ENCODE results near the gene SPATA6L.

- TF ChIP-seq CTCF (conservative IDR thresholded peaks at IDR 0.05; ENCODE audit: low read depth in 2 of 2), result no peak
- TF ChIP-seq POLR2AphosphoS5 (IDR thresholded peaks at IDR 0.05; ENCODE audit: low read depth), result no peak
- no peak for TF ChIP-seq EZH2 (IDR thresholded peaks at IDR 0.05; ENCODE audit: low read depth, unreplicated experiment)
- TF ChIP-seq ZNF462 (CRISPR knock-in tag; IDR thresholded peaks at IDR 0.05), result no peak
- TF ChIP-seq CREB1 (CRISPR knock-in tag; IDR thresholded peaks at IDR 0.05; ENCODE audit: low read depth), result no peak
- no peak for TF ChIP-seq EZH2phosphoT487 (IDR thresholded peaks at IDR 0.05; ENCODE audit: unreplicated experiment)
- no peak for TF ChIP-seq REST (IDR thresholded peaks at IDR 0.05; ENCODE audit: unreplicated experiment)
- TF ChIP-seq STAT1 (IDR thresholded peaks at IDR 0.05; ENCODE audit: unreplicated experiment), result no peak
These were observed 20.3 kb upstream of the SPATA6L start for GRCh38 chr9:4686584-4686983.
